Measurements from ENCODE around the gene WFDC1. TPM values are rescaled to one million over a fixed set of nuclear protein-coding genes. Genes with fewer than 3 reads are reported as not detected.

WFDC1 gene
- total RNA-seq, 1 donor from 2014 or later: not detected

GRCh38 chr16:84315422-84315821 is 20.7 kb downstream of the WFDC1 start:
- TF ChIP-seq EZH2phosphoT487 (IDR thresholded peaks at IDR 0.05): no peak
- no peak for TF ChIP-seq CTCF (IDR thresholded peaks at IDR 0.05)
- no peak for TF ChIP-seq EZH2 (IDR thresholded peaks at IDR 0.05)
- peaks cover 7% of the 10 kb centered on the region for H3K9me3 Mint-ChIP-seq
- no peak overlapping the region for H2AFZ ChIP-seq (replicated peaks)
- no peaks in the 10 kb centered on the region for H3K4me1 ChIP-seq
- H3K9ac ChIP-seq: no peak overlapping the region
- no peaks in the 10 kb centered on the region for H3K36me3 ChIP-seq
- H3F3A ChIP-seq (ENCODE audit: low read depth): peaks cover 10% of the 10 kb centered on the region
- H3K9me3 ChIP-seq (ENCODE audit: low read depth): no peaks in the 10 kb centered on the region
- no peaks in the 10 kb centered on the region for H3K36me3 Mint-ChIP-seq
- no peaks in the 10 kb centered on the region for H3K79me2 ChIP-seq (ENCODE audit: low read depth)
- peaks cover 29% of the 10 kb centered on the region for H3K27me3 ChIP-seq
- no peaks in the 10 kb centered on the region for H4K20me1 ChIP-seq (ENCODE audit: low read depth)
- no peak overlapping the region for H3K4me2 ChIP-seq
- H3K27ac Mint-ChIP-seq: no peak overlapping the region
- no peak for DNase-seq (ENCODE audit: low spot score)
- no peak overlapping the region for H3K4me3 ChIP-seq
- peaks cover 10% of the 10 kb centered on the region for H3K27me3 Mint-ChIP-seq (ENCODE audit: insufficient read depth, low read depth)
- H3K4me1 Mint-ChIP-seq: peaks cover 8% of the 10 kb centered on the region
- H3K27ac ChIP-seq: no peak overlapping the region
- H3K4me3 Mint-ChIP-seq: no peak overlapping the region

- Histone ChIP-seq H3K27me3 (peaks cover 10% of the 10 kb centered on the region), H3K36me3 (no peaks in the 10 kb centered on the region), H3K79me2 (ENCODE audit: low read depth) (no peaks in the 10 kb centered on the region), H3K9me3 (ENCODE audit: low read depth) (no peaks in the 10 kb centered on the region), H4K20me1 (ENCODE audit: low read depth) (no peaks in the 10 kb centered on the region), H2AFZ (replicated peaks) (no peak overlapping the region), H3K27ac (no peak overlapping the region), H3K9ac (no peak overlapping the region), H3K4me1 (no peaks in the 10 kb centered on the region), H3K4me2 (no peak overlapping the region), H3F3A (ENCODE audit: low read depth) (peaks cover 8% of the 10 kb centered on the region), H3K4me3 (no peak overlapping the region)
- H3K4me1 Mint-ChIP-seq: peaks cover 2% of the 10 kb centered on the region
- peaks cover 7% of the 10 kb centered on the region for H3K9me3 Mint-ChIP-seq
- no peak overlapping the region for H3K27ac Mint-ChIP-seq
- no peaks in the 10 kb centered on the region for H3K36me3 Mint-ChIP-seq
- H3K4me3 Mint-ChIP-seq: no peak overlapping the region
- no peak for TF ChIP-seq CTCF (IDR thresholded peaks at IDR 0.05)
- no peak for TF ChIP-seq EZH2phosphoT487 (IDR thresholded peaks at IDR 0.05)
- no peak for TF ChIP-seq EZH2 (IDR thresholded peaks at IDR 0.05)
- no peak for DNase-seq (ENCODE audit: low spot score)
- peaks cover 7% of the 10 kb centered on the region for H3K27me3 Mint-ChIP-seq (ENCODE audit: insufficient read depth, low read depth)
These were observed 23.7 kb downstream of the WFDC1 start for GRCh38 chr16:84318091-84318975.

GRCh38 chr16:84319146-84319760 is 24.6 kb downstream of the WFDC1 start:
- Histone ChIP-seq H3K4me2 (no peak overlapping the region), H3K27ac (no peak overlapping the region), H3K4me3 (no peak overlapping the region), H4K20me1 (ENCODE audit: low read depth) (no peaks in the 10 kb centered on the region), H3F3A (ENCODE audit: low read depth) (no peaks in the 10 kb centered on the region), H2AFZ (replicated peaks) (no peak overlapping the region), H3K9ac (no peak overlapping the region), H3K27me3 (peaks cover under 1% of the 10 kb centered on the region), H3K4me1 (no peaks in the 10 kb centered on the region), H3K9me3 (ENCODE audit: low read depth) (no peaks in the 10 kb centered on the region), H3K79me2 (ENCODE audit: low read depth) (no peaks in the 10 kb centered on the region), H3K36me3 (no peaks in the 10 kb centered on the region)
- H3K27me3 Mint-ChIP-seq (ENCODE audit: insufficient read depth, low read depth): peaks cover 3% of the 10 kb centered on the region
- H3K4me1 Mint-ChIP-seq: no peaks in the 10 kb centered on the region
- H3K4me3 Mint-ChIP-seq: no peak overlapping the region
- H3K27ac Mint-ChIP-seq: peak overlapping the region; percentile 8
- TF ChIP-seq EZH2 (IDR thresholded peaks at IDR 0.05) (no peak), EZH2phosphoT487 (IDR thresholded peaks at IDR 0.05) (no peak), CTCF (IDR thresholded peaks at IDR 0.05) (no peak)
- peaks cover 7% of the 10 kb centered on the region for H3K9me3 Mint-ChIP-seq
- DNase-seq (ENCODE audit: low spot score): no peak
- no peaks in the 10 kb centered on the region for H3K36me3 Mint-ChIP-seq

Data from neural progenitor cell (in vitro differentiated cells).